Fibroblast of mammary gland (primary cell): ENCODE results near the gene PPP1R9B.

Experiments
- DNase-seq: peaks from one replicate; pipeline ENCODE4 v3.0.0-alpha.2; 2010; ENCODE audit warnings: low read depth
- H3K4me3 ChIP-seq: 2 replicates; pipeline ENCODE4 v1.5.1; 2011; ENCODE audit warnings: low read depth, mild to moderate bottlenecking, low read length, moderate library complexity; ENCODE audit not compliant: control insufficient read depth
- TF ChIP-seq, protein P1 (sequence below): conservative IDR thresholded peaks from 2 replicates; pipeline ENCODE4 v1.5.1; 2011; ENCODE audit warnings: low read depth, low read length, inconsistent platforms; ENCODE audit not compliant: control insufficient read depth, insufficient read depth

The PPP1R9B gene

DNA sequence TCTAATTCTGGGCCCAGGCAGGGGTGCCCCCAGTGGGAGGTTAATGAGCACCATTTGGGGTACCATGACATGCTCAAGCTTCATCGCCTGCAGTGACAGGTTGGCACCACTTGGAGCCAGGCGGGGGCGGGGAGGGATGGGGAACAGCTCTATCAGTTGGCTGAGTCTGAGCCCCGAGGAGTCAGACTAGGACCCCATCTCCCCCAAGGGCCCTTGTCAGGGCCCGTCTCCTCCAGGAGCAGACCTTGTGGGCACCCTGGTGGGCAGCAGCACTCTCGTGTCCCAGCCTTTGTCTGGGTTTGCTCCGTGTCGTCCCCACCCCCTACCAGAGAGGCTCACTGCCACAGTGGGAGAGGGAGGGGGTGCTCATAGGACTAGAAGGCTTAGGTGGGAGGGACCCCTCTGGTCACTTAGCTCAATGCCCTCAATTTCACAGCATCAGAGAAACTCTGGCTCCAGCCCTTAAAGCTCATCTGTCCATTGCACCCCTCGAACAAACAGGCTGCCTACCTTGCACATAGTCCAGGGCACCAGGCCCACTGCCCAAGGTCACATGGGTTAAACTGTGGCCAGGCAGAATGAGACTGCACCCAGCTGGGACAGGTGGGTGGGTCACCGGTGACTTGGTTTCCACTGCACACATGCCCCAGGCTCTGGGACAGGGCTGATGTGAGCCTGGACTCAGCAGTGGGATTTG is 4.1 kb downstream of the PPP1R9B start:
- DNase-seq = no peak
- H3K4me3 ChIP-seq = peak overlapping the region; percentile 77
- TF ChIP-seq, protein P1, sequence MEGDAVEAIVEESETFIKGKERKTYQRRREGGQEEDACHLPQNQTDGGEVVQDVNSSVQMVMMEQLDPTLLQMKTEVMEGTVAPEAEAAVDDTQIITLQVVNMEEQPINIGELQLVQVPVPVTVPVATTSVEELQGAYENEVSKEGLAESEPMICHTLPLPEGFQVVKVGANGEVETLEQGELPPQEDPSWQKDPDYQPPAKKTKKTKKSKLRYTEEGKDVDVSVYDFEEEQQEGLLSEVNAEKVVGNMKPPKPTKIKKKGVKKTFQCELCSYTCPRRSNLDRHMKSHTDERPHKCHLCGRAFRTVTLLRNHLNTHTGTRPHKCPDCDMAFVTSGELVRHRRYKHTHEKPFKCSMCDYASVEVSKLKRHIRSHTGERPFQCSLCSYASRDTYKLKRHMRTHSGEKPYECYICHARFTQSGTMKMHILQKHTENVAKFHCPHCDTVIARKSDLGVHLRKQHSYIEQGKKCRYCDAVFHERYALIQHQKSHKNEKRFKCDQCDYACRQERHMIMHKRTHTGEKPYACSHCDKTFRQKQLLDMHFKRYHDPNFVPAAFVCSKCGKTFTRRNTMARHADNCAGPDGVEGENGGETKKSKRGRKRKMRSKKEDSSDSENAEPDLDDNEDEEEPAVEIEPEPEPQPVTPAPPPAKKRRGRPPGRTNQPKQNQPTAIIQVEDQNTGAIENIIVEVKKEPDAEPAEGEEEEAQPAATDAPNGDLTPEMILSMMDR = no peak

DNA sequence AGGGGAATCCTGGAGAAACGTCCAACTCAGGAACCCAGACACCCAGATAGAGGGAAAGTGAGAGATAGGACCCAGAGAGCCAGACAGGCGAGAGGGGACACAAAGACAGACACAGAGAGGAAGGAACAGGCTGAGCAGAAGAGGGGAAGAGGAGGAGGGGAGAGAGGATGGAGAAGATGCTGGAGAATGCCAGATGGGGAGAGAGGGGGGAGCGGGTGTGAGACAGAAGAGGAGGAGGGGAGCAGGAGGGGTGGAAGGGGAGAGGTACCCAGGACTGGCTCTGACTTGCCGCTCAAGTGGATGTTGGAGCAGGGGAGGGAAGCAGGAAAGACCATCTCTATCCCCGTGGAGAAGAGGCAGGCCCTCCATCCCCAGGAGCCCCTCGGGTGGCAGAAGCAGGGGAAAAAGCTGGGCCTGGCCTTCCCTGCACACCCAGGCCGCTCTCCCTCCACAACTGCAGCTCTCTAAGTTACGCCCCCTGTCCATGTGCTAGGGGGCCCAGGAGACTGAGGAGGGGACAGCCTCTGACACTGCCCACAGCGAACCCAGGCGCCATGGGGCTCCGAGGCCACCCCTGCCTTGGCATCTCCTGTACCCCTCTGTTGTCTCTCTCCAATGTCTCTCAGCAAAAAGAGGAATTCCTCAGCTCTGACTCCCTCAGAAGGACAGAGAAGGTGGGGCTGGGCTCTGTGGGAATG is 4.8 kb downstream of the PPP1R9B start:
- H3K4me3 ChIP-seq = no peak overlapping the region
- DNase-seq = no peak
- TF ChIP-seq, protein P1 = no peak

DNA sequence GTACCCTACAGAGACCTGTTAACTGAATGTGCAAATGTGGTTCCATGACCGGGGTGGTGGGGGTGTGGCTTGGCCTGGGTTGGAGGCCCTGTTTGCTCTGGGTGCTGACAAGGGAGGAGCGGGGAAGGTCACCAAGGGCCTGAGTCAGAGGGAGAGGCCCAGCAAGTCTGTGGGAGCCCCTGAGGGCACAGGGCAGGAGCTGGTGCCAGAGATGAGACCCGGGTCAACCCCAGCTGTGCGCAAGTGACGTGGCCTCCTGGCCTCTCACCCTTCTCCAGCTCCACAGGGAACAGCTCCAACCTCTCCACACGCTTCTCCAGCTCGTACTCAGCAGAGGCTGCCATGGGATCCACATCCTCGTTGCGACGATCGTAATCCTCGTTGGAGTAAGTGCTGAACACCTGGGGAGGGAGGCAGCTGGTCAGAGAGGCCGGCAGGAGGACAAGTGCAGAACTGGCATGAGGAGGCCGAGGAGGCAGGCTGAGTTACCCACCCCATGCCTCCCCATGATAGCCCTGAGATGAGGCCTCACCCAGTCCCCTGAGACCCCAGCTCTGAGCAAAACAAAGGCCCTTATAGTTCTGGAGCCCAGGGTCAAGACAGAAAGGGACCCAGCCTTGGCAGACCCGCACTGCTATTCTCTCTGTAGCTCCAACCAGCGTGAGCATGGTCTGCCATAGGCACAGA is 5.5 kb downstream of the PPP1R9B start:
- no peak overlapping the region for H3K4me3 ChIP-seq
- TF ChIP-seq, protein P1 = no peak
- DNase-seq = peak; percentile 53

DNA sequence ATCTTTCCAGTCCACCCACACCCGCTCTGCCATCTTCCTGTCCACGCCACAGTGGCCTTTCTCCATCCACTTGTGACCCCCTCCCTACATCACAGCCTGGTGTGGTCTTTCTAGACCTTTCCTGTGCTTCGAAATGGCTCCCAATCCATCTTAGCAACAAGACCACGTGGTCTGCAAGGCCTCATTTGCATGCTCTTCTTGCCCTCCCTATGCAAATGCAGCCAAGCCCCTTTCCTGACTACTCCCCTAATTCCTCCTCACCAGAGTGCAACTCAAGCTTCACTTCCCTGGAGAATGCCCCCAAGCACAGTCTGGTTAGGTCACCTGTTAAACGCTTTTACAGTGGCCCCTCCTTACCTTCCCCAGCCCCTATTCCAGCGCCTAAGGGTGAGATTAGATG is 6.1 kb downstream of the PPP1R9B start:
- no peak for DNase-seq
- H3K4me3 ChIP-seq = no peak overlapping the region
- TF ChIP-seq, protein P1 = no peak

DNA sequence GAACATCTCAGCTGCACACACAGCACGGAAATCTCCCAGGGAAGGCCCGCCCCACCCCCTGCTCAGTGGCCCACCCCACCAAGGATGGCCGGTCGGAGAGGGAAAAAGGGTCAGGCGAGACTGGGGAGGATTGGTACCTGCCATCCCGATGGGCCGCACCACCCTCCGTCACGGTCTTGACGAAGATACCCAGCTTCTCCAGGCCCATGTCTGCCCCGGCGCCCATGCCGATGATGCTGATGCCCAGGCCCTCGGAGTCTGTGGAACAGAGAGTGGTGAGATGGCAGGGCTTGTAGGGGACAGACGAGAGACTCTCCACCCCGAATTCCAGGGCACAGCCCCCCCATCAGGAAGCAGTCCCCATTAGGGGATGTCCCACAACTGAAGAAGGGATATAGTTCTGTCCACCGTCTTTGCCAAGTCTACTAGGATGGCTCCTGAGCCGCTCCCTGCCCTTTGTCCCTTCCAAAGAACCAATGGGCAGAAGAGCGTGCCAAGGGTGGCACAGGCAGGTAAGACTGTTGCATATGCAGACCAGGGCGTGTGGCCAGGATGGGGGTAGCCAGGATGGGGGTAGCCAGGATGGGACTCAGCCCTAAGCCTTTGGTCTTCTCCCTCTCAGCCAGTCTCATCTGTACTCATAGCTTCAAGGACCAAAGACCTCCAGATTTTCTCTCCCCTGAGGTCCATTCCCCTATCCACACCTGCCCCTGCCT is 6.9 kb downstream of the PPP1R9B start:
- no peak for DNase-seq
- TF ChIP-seq, protein P1 = no peak
- H3K4me3 ChIP-seq = no peak overlapping the region

DNA sequence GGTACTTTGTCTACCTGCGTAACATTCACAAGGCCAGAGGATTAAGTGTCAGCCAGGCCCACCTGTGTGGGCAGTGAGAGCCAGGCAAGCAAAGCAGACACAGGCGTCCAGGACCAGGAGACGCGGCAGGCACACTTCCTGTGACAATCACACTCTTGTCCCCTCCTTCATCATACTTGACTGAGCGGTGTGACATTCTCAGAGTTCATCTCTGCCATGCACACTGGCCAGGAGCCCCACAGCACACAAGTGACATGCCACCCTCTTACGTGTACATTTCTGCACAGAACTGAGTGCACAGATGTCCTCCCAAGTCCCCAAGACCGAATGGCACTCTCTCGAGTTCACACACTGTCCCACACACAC is 8.7 kb downstream of the PPP1R9B start:
- TF ChIP-seq, protein P1 = no peak
- no peak overlapping the region for H3K4me3 ChIP-seq
- no peak for DNase-seq
